GM12801 (cell line): ENCODE results near the gene CD320.

ENCODE experiments used
- CTCF ChIP-seq: IDR thresholded peaks from one replicate; pipeline ENCODE4 v1.5.1; 2011; ENCODE audit warnings: control low read depth; ENCODE audit not compliant: insufficient read length; ENCODE audit errors: extremely low read depth

Gene CD320

GRCh38 chr19:8334458-8335342 is 26.5 kb upstream of the CD320 start:
- TF ChIP-seq CTCF = no peak

- TF ChIP-seq CTCF = no peak
Observed at GRCh38 chr19:8333767-8334457, 25.8 kb upstream of the CD320 start.

- no peak for TF ChIP-seq CTCF
Observed at GRCh38 chr19:8332976-8333766, 25.0 kb upstream of the CD320 start.

GRCh38 chr19:8331263-8331845 is 23.2 kb upstream of the CD320 start:
- TF ChIP-seq CTCF = no peak

- TF ChIP-seq CTCF = no peak
Observed at GRCh38 chr19:8329996-8330395, 21.8 kb upstream of the CD320 start.

GRCh38 chr19:8325454-8325853 is 17.3 kb upstream of the CD320 start:
- TF ChIP-seq CTCF = no peak
